SK-N-SH (cell line): ENCODE results near the gene SNTG2. TPM values are rescaled to one million over a fixed set of nuclear protein-coding genes. Genes with fewer than 3 reads are reported as not detected.

ENCODE experiments used
- CTCF ChIA-PET: fragments of 300-600, 350-600 bp; formaldehyde crosslinking; extraction: SDS; loops from one replicate; lab custom pipeline; 2021; lab: Yijun Ruan, JAX
- POLR2A ChIA-PET: fragments of 350-600 bp; sonication (Branson Sonifier 250); formaldehyde crosslinking; extraction: SDS; loops from one replicate; lab custom pipeline; 2020; ENCODE audit warnings: antibody characterized with exemption, inconsistent platforms; lab: Yijun Ruan, JAX
- DNase-seq: peaks from one replicate; pipeline ENCODE4 v3.0.0; 2012
- H2AFZ ChIP-seq: fragments of 200-600 bp; sonication (generic); 2 replicates; pipeline ENCODE4 v1.8.1; 2016; ENCODE audit warnings: antibody characterized with exemption, mild to moderate bottlenecking, low read depth
- H3F3A ChIP-seq: fragments of 200-600 bp; sonication (generic); replicated peaks from 2 replicates; pipeline ENCODE3; 2016; ENCODE audit warnings: antibody characterized with exemption, mild to moderate bottlenecking; ENCODE audit not compliant: insufficient read depth
- H3K27ac ChIP-seq, 2 experiments: fragments of 200-500 bp in 1 of 2; fragments of 200-600 bp in 1 of 2; sonication (Bioruptor generic) in 1 of 2; sonication (generic), shearing (Covaris generic) in 1 of 2; 2 replicates each; pipeline versions ENCODE4 v1.5.1 to v1.6.1; 2014 to 2016; ENCODE audit warnings: low read depth in 2 of 2, inconsistent platforms in 1 of 2, low read length in 1 of 2, mild to moderate bottlenecking in 1 of 2, mixed read lengths in 1 of 2
- H3K27me3 ChIP-seq: fragments of 200-600 bp; sonication (generic), shearing (Covaris generic); 2 replicates; pipeline ENCODE4 v1.6.1; 2016; ENCODE audit warnings: mixed run types; ENCODE audit not compliant: insufficient read depth
- H3K36me3 ChIP-seq, 2 experiments: fragments of 200-500 bp in 1 of 2; fragments of 200-600 bp in 1 of 2; sonication (Bioruptor generic) in 1 of 2; sonication (generic) in 1 of 2; replicated peaks in 1 of 2; 2 replicates each; pipeline versions ENCODE3 to v1.5.1; 2014 to 2016; ENCODE audit warnings: low read length in 1 of 2, mild to moderate bottlenecking in 1 of 2; ENCODE audit not compliant: insufficient read depth in 2 of 2, control insufficient read depth in 1 of 2
- H3K4me1 ChIP-seq, 2 experiments: fragments of 200-500 bp in 1 of 2; fragments of 200-600 bp in 1 of 2; sonication (Bioruptor generic) in 1 of 2; sonication (generic), shearing (Covaris generic) in 1 of 2; 2 replicates each; pipeline versions ENCODE4 v1.5.1 to v1.6.1; 2014 to 2016; ENCODE audit warnings: low read depth in 1 of 2, low read length in 1 of 2, mixed run types in 1 of 2; ENCODE audit not compliant: insufficient read depth in 2 of 2, control insufficient read depth in 1 of 2
- H3K4me2 ChIP-seq: fragments of 200-600 bp; sonication (generic), shearing (Covaris generic); 2 replicates; pipeline ENCODE4 v1.6.1; 2017; ENCODE audit warnings: mixed run types
- H3K4me3 ChIP-seq, 2 experiments: fragments of 200-500 bp in 1 of 2; fragments of 200-600 bp in 1 of 2; sonication (Bioruptor generic) in 1 of 2; sonication (generic), shearing (Covaris generic) in 1 of 2; 2 replicates each; pipeline versions ENCODE4 v1.5.1 to v1.8.1; 2014 to 2016; ENCODE audit warnings: low read depth in 2 of 2, inconsistent platforms in 1 of 2, low read length in 1 of 2, mild to moderate bottlenecking in 1 of 2, mixed read lengths in 1 of 2, moderate library complexity in 1 of 2
- H3K79me2 ChIP-seq: fragments of 200-600 bp; sonication (generic); 2 replicates; pipeline ENCODE4 v1.8.1; 2017; ENCODE audit warnings: mild to moderate bottlenecking; ENCODE audit not compliant: insufficient read depth
- H3K9ac ChIP-seq: fragments of 200-600 bp; sonication (generic); 2 replicates; pipeline ENCODE4 v1.6.1; 2017; ENCODE audit warnings: mixed run types
- H3K9me2 ChIP-seq: fragments of 200-600 bp; sonication (generic); 2 replicates; pipeline ENCODE4 v1.6.1; 2017; ENCODE audit warnings: mixed run types
- H3K9me3 ChIP-seq: fragments of 200-600 bp; sonication (generic); 2 replicates; pipeline ENCODE4 v1.6.1; 2017; ENCODE audit warnings: mixed run types, mild to moderate bottlenecking, moderate library complexity
- H4K20me1 ChIP-seq: fragments of 200-600 bp; sonication (generic); 2 replicates; pipeline ENCODE4 v1.6.1; 2017; ENCODE audit warnings: mild to moderate bottlenecking, mixed run types; ENCODE audit not compliant: insufficient read depth
- EP300 ChIP-seq, 2 experiments: IDR thresholded peaks; 2 replicates each; pipeline versions ENCODE4 v1.4.0 to v1.6.1; 2012; ENCODE audit warnings: borderline replicate concordance in 1 of 2, low read depth in 1 of 2, low read length in 1 of 2
- FOSL2 ChIP-seq: IDR thresholded peaks from 2 replicates; pipeline ENCODE4 v1.4.0; 2012; ENCODE audit warnings: low read depth, mild to moderate bottlenecking, moderate library complexity, borderline replicate concordance
- FOXJ3 ChIP-seq: sonication (generic); formaldehyde crosslinking; IDR thresholded peaks from 2 replicates; pipeline ENCODE4 v1.5.1; 2020; ENCODE audit warnings: mild to moderate bottlenecking, missing genetic modification reagents
- FOXM1 ChIP-seq: IDR thresholded peaks from 2 replicates; pipeline ENCODE4 v1.4.0; 2012; ENCODE audit warnings: low read depth, mild to moderate bottlenecking
- GATA2 ChIP-seq: sonication (generic); formaldehyde crosslinking; IDR thresholded peaks from 2 replicates; pipeline ENCODE4 v1.5.0; 2020; ENCODE audit warnings: mild to moderate bottlenecking, missing genetic modification reagents
- IRF3 ChIP-seq: fragments of 150-350 bp; IDR thresholded peaks from 2 replicates; pipeline ENCODE4 v1.6.1; 2016; ENCODE audit warnings: mild to moderate bottlenecking, low read depth, low read length
- JUND ChIP-seq: IDR thresholded peaks from 2 replicates; pipeline ENCODE4 v1.4.0; 2012
- MXI1 ChIP-seq: IDR thresholded peaks from 2 replicates; pipeline ENCODE4 v1.6.1; 2012; ENCODE audit warnings: mild to moderate bottlenecking, low read depth, low read length, improper control_type of control experiment
- SIN3A ChIP-seq: IDR thresholded peaks from 2 replicates; pipeline ENCODE4 v1.6.1; 2012; ENCODE audit warnings: low read depth, mild to moderate bottlenecking, low read length, moderate library complexity, borderline replicate concordance
- USF2 ChIP-seq: fragments of 150-350 bp; IDR thresholded peaks from 2 replicates; pipeline ENCODE4 v1.6.1; 2017; ENCODE audit warnings: antibody characterized with exemption, low read length, low read depth, borderline replicate concordance
- WGBS: methylation state at CpG from one replicate; pipeline ENCODE4 v1.1.6; 2017; ENCODE audit warnings: low lambda C conversion rate; 5-methylcytosine and 5-hydroxymethylcytosine counted together
- polyA plus RNA-seq, 3 experiments: library from polyadenylated mRNA; depleted of rRNA; stranded (reverse); fragments of >200 nt; gene quantifications; 2 replicates each; pipeline ENCODE4 v1.2.3, GENCODE V29; 2012
- TF ChIP-seq, protein P1 (sequence below): IDR thresholded peaks from 2 replicates; pipeline ENCODE4 v1.4.0; 2012; ENCODE audit warnings: low read depth, borderline replicate concordance

The SNTG2 gene
- polyA plus RNA-seq, 1 of the 3 experiments (the other 2 are of a cell fraction) = not detected

- H3K27ac ChIP-seq = no peak overlapping the region
- no peaks in the 10 kb centered on the region for H3K36me3 ChIP-seq
- H3K4me3 ChIP-seq = no peak overlapping the region
- H3F3A ChIP-seq = no peaks in the 10 kb centered on the region
- no peaks in the 10 kb centered on the region for H4K20me1 ChIP-seq
- no peaks in the 10 kb centered on the region for H3K9me2 ChIP-seq
- WGBS = 38% methylated on average over 5 of the region's 5 CpGs
- H3K9me3 ChIP-seq = no peaks in the 10 kb centered on the region
- H3K4me1 ChIP-seq = peaks cover 0 to 6% of the 10 kb centered on the region in 2 experiments; a peak in 1 of 4 replicates
- no peak overlapping the region for H3K4me2 ChIP-seq
- no peak for TF ChIP-seq FOXJ3 (CRISPR knock-in tag)
- no peak for TF ChIP-seq USF2
- TF ChIP-seq FOXM1 = no peak
- no peak for TF ChIP-seq IRF3
- no peak for TF ChIP-seq MXI1
- no peak for TF ChIP-seq GATA2 (CRISPR knock-in tag)
- TF ChIP-seq, protein P1, sequence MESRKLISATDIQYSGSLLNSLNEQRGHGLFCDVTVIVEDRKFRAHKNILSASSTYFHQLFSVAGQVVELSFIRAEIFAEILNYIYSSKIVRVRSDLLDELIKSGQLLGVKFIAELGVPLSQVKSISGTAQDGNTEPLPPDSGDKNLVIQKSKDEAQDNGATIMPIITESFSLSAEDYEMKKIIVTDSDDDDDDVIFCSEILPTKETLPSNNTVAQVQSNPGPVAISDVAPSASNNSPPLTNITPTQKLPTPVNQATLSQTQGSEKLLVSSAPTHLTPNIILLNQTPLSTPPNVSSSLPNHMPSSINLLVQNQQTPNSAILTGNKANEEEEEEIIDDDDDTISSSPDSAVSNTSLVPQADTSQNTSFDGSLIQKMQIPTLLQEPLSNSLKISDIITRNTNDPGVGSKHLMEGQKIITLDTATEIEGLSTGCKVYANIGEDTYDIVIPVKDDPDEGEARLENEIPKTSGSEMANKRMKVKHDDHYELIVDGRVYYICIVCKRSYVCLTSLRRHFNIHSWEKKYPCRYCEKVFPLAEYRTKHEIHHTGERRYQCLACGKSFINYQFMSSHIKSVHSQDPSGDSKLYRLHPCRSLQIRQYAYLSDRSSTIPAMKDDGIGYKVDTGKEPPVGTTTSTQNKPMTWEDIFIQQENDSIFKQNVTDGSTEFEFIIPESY = no peak
- no peak for TF ChIP-seq EP300 (IDR thresholded peaks at IDR 0.05; ENCODE audit: borderline replicate concordance in 1 of 2, low read depth in 1 of 2, low read length in 1 of 2)
- TF ChIP-seq FOSL2 = no peak
- TF ChIP-seq JUND = no peak
- no peak for TF ChIP-seq SIN3A
- no peaks in the 10 kb centered on the region for H3K27me3 ChIP-seq
- DNase-seq = no peak
- ChIA-PET POLR2A (no interaction called here), CTCF (interaction anchor here (1.0 to 2.7 kb wide), 2 partner anchors 9 to 15 kb away, joined by 4 to 10 read pairs; no protein-coding TSS in a partner anchor)
- no peak overlapping the region for H3K9ac ChIP-seq
- no peaks in the 10 kb centered on the region for H3K79me2 ChIP-seq
- H2AFZ ChIP-seq = no peak overlapping the region
Observed at GRCh38 chr2:945104-945503, 5.5 kb upstream of the SNTG2 start.
